NCI-H1092 (cell line): ENCODE measurements around the gene LRRC17.
"Not testable (repeated sequence)": the region's sequence is repeated elsewhere in the genome, so short reads cannot be mapped to it uniquely, and the experiment has no call there.

Experiments
- DNase-seq: peaks from one replicate; lab custom pipeline; 2025; lab: John Stamatoyannopoulos, UW

The LRRC17 gene

GRCh38 chr7:102942868-102943267, 30.1 kb downstream of the LRRC17 start:
- DNase-seq, result no peak

DNA sequence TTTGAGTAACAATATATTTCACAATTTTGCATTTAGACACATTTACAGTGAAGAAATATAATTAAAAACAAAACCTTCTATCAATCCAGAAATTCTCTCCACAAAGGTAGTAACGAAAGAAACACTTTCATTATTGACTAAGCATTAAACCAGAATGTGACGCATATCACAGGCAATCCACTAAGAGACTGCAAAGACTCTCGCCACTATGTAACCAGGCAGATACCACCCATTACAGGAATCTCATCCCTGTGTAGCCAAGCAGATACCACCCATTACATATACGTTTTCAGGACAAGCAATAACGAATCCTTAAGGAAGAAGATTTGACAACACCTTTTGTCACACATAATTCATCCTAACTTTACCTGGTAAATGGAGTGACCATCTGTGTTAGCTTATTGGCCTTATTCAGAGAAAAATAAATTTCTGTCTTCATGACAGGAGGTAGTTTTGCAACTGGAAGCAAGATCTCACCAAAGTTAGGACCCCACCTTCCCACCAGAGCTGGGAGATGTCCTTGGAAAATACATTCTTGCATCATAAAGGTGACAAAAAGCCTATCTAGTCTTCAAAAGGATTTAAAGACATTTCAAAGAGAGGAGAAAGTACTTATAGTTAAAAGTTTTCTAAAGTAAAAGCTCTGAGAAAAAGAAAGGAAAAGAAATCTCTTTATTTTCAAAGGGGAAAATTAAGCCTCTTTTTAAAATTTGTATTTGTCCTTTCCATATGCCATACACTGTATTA, 30.8 kb downstream of the LRRC17 start:
- no peak for DNase-seq

- DNase-seq, result no peak
These were observed 31.4 kb downstream of the LRRC17 start for GRCh38 chr7:102944241-102944640.

DNA sequence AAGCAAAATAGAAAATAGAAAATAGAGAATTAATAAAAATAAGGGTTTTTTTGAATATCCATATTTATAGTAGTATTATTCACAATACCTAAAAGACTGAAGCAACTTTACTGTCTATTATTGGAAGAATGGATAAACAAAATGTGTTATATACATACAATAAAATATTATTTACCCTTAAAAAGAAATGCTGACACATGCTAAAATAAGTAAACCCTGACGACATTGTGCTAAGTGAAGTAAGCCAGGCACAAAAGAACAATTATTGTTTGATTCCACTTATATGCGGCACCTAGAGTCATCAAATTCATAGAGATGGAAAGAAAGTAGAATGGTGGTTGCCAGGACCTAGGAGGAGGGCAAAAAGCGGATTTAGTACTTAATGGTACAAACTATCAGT, 39.0 kb downstream of the LRRC17 start:
- no peak for DNase-seq

DNA sequence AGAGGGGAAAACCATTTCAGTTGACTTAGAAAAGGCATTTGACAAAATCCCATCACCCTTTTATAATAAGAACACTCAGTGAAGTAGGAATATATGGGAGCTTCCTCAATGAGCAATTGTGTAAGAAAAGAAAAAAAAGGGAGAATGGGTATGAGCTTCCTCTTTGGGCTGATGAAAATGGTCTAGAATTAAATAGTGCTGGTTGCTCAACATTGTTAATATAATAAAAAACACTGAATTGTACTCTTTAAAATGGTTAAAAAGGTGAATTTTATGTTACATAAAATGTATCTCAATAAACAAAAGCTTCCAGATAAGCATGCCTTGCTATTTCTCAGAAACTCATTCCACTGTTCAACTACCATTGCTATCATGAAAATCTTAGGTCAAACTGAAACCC, 40.6 kb downstream of the LRRC17 start:
- DNase-seq, result no peak

DNA sequence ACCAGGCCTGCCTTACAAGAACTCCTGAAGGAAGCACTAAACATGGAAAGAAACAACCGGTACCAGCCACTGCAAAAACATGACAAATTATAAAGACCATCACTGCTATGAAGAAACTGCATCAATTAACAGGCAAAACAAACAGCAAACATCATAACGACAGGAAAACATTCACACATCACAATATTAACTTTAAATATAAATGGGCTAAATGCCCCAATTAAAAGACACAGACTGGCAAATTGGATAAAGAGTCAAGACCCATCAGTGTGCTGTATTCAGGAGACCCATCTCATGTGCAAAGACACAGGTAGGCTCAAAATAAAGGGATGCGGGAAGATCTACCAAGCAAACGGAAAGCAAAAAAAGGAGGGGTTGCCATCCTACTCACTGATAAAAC, 41.6 kb downstream of the LRRC17 start:
- not testable (repeated sequence) for DNase-seq

GRCh38 chr7:102958004-102958403, 45.2 kb downstream of the LRRC17 start:
- not testable (repeated sequence) for DNase-seq

DNA sequence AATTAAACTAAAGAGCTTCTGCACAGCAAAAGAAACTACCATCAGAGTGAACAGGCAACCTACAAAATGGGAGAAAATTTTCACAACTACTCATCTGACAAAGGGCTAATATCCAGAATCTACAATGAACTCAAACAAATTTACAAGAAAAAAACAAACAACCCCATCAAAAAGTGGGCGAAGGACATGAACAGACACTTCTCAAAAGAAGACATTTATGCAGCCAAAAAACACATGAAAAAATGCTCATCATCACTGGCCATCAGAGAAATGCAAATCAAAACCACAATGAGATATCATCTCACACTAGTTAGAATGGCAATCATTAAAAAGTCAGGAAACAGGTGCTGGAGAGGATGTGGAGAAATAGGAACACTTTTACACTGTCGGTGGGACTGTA, 49.2 kb downstream of the LRRC17 start:
- DNase-seq, result not testable (repeated sequence)

DNA sequence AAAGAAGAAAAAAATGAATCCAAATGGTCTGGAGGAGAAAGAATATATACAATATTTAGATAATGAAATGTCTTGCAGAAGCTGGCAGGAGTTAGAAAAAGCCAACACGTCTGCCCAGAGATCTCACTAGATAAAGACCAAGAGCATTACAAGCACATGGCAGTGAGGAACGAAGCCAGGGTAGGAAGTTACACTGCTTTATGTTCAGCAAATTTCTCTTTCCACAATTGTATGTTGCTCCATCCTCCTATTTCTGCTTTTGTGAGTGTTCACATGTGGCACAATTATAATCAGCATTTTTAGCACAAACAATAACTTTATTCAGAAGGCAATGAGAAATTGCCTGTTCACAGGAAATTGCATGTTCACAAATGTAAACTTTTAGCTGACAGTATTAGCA, 53.7 kb downstream of the LRRC17 start:
- DNase-seq, result no peak

DNA sequence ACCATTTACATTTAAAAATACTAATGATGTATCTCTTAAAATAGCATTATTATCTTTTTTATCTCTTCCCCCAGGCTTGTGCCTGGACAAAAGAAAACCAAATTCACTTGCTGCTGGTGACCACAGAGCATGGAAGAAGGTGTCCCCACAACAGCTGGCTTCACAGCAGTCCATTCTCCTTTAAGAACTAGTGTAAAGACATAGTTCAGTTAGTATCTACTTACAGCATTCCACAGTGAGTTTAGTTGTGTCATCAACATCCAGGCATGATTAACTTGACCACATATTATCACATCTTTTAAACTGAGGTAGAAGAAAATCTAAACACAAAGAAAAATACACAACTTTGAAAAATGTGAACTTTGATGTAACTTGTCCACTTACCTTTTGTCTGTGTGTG, 55.0 kb downstream of the LRRC17 start:
- DNase-seq, result no peak

DNA sequence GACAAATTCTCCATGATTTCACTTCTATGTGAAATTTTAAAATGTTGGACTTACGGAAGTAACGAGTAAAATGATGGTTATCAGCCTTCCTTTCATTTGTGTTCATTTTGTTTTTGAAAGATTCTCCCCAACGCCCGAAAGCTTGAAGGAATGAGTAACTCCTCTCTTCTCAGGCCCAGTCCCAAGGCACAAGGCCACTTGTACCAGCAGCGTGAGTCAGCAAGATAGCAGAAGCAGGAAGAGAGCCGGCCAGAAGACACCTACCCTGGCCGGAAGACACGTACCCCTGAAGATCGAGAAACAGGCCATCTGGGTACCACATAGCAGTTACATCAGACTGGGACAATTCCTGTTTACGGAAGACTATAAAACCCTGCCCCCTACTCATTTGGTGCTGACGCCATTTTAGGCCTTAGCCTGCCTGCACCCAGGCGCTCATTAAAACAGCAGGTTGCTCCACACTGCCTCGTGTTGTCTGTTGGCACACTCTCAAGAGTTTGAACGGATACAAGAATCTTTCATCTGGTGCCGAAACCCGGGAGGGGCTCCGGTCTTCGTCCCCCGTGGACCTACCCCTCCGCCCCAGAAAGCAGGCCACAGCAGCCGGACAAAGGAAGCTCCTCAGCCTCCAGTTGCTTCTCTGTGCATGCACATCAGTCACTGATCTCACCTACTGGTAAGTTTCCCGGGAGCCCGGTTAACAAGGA, 60.4 kb downstream of the LRRC17 start:
- no peak for DNase-seq

GRCh38 chr7:102974366-102975236, 61.8 kb downstream of the LRRC17 start:
- DNase-seq, result no peak

- no peak for DNase-seq
These were observed 63.1 kb downstream of the LRRC17 start for GRCh38 chr7:102975854-102976253.

DNA sequence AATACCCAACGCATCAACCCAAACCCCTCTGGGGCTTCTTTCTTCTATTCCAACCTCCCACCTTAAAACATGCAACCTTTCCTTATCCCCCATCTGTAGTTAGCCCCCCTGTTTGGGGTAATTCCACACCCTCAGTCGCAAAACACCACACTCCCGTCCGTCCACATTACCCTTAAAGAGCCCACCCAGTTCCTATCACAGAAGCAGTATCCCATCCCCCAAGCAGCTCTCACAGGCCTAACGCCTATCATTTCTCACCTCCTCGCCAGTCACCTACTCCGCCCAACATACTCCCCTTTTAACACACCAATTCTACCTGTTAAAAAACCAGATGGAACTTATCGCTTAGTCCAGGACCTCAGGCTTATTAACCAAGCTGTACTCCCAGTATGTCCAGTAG, 63.7 kb downstream of the LRRC17 start:
- no peak for DNase-seq

DNA sequence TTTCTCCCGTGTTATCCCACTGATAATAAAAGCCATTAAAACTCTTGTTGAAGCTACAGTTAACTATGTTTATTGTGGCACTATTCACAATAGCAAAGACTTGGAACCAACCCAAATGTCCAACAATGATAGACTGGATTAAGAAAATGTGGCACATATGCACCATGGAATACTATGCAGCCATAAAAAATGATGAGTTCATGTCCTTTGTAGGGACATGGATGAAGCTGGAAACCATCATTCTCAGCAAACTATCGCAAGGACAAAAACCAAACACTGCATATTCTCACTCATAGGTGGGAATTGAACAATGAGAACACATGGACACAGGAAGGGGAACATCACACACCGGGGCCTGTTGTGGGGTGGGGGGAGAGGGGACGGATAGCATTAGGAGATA, 64.8 kb downstream of the LRRC17 start:
- not testable (repeated sequence) for DNase-seq

GRCh38 chr7:102978284-102978683, 65.5 kb downstream of the LRRC17 start:
- no peak for DNase-seq

- no peak for DNase-seq
These were observed 66.9 kb downstream of the LRRC17 start for GRCh38 chr7:102979670-102980069.

GRCh38 chr7:102981451-102981850, 68.7 kb downstream of the LRRC17 start:
- no peak for DNase-seq

GRCh38 chr7:102982235-102982634, 69.4 kb downstream of the LRRC17 start:
- DNase-seq, result no peak

GRCh38 chr7:102983602-102984001, 70.8 kb downstream of the LRRC17 start:
- no peak for DNase-seq

DNA sequence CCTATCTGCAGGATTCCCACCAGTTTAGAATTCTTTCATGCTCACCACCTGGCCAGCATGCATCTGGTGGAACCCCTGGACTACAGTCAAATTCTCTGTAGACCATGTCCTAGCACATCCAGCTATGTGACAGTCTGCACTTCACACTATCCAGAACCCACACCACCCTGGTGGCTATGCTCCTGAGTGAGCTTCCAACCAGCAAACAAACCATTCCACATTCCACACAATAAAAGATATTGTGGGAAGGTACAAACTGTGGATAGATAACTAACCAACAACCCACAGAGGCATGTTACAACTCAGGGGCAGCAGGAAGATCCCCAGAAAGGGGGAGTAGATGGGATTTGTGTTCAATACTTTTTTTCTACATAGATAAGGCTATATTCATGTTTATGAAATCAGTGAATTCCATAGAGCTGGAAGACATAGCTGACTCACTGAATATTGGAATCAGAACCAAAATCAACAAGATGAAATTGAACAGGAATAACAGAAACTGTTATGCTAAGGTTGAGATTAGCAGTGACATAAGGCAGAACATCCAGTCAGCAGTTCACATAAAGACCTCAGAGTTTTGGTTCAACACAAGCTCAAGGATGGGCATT, 72.5 kb downstream of the LRRC17 start:
- DNase-seq, result no peak

GRCh38 chr7:102988088-102988487, 75.3 kb downstream of the LRRC17 start:
- no peak for DNase-seq
